ENCODE data around the gene METTL4. TPM values are rescaled to one million over a fixed set of nuclear protein-coding genes. Genes with fewer than 3 reads are reported as not detected.

Gene METTL4
- total RNA-seq, 1 experiment from 2014 or later: 12.1 TPM

GRCh38 chr18:2518473-2518872 lies 52.8 kb downstream of the METTL4 start:
- DNase-seq: no peak

GRCh38 chr18:2515908-2516625 lies 55.2 kb downstream of the METTL4 start:
- no peak for DNase-seq
- Histone ChIP-seq H3K4me3 (ENCODE audit: insufficient read depth, low read depth, low read length) (no peak overlapping the region), H3K36me3 (replicated peaks; ENCODE audit: control insufficient read depth, insufficient read depth, low read length) (no peaks in the 10 kb centered on the region), H3K27me3 (ENCODE audit: control insufficient read depth, insufficient read depth, low read length) (no peaks in the 10 kb centered on the region)

More at GRCh38 chr18:2518473-2518872, 52.8 kb downstream of the METTL4 start:
- H3K36me3 ChIP-seq (replicated peaks; ENCODE audit: control insufficient read depth, insufficient read depth, low read length): no peaks in the 10 kb centered on the region
- H3K4me3 ChIP-seq (ENCODE audit: insufficient read depth, low read depth, low read length): no peak overlapping the region
- no peaks in the 10 kb centered on the region for H3K27me3 ChIP-seq (ENCODE audit: control insufficient read depth, insufficient read depth, low read length)

- H3K4me3 ChIP-seq (ENCODE audit: insufficient read depth, low read depth, low read length): no peak overlapping the region
- H3K27me3 ChIP-seq (ENCODE audit: control insufficient read depth, insufficient read depth, low read length): no peaks in the 10 kb centered on the region
- no peaks in the 10 kb centered on the region for H3K36me3 ChIP-seq (replicated peaks; ENCODE audit: control insufficient read depth, insufficient read depth, low read length)
- no peak for DNase-seq
Observed at GRCh38 chr18:2515171-2515787, 56.0 kb downstream of the METTL4 start.

- no peak overlapping the region for H3K4me3 ChIP-seq (ENCODE audit: insufficient read depth, low read depth, low read length)
- no peaks in the 10 kb centered on the region for H3K27me3 ChIP-seq (ENCODE audit: control insufficient read depth, insufficient read depth, low read length)
- no peaks in the 10 kb centered on the region for H3K36me3 ChIP-seq (replicated peaks; ENCODE audit: control insufficient read depth, insufficient read depth, low read length)
- no peak for DNase-seq
Observed at GRCh38 chr18:2513616-2514015, 57.7 kb downstream of the METTL4 start.

GRCh38 chr18:2512059-2512458 lies 59.2 kb downstream of the METTL4 start:
- H3K4me3 ChIP-seq (ENCODE audit: insufficient read depth, low read depth, low read length): no peak overlapping the region
- no peaks in the 10 kb centered on the region for H3K36me3 ChIP-seq (replicated peaks; ENCODE audit: control insufficient read depth, insufficient read depth, low read length)
- DNase-seq: no peak
- no peaks in the 10 kb centered on the region for H3K27me3 ChIP-seq (ENCODE audit: control insufficient read depth, insufficient read depth, low read length)

- Histone ChIP-seq H3K4me3 (ENCODE audit: insufficient read depth, low read depth, low read length) (no peak overlapping the region), H3K27me3 (ENCODE audit: control insufficient read depth, insufficient read depth, low read length) (no peaks in the 10 kb centered on the region), H3K36me3 (replicated peaks; ENCODE audit: control insufficient read depth, insufficient read depth, low read length) (no peaks in the 10 kb centered on the region)
- DNase-seq: no peak
Observed at GRCh38 chr18:2511451-2511850, 59.9 kb downstream of the METTL4 start.

- no peak for DNase-seq
- Histone ChIP-seq H3K4me3 (ENCODE audit: insufficient read depth, low read depth, low read length) (no peak overlapping the region), H3K27me3 (ENCODE audit: control insufficient read depth, insufficient read depth, low read length) (no peaks in the 10 kb centered on the region), H3K36me3 (replicated peaks; ENCODE audit: control insufficient read depth, insufficient read depth, low read length) (no peaks in the 10 kb centered on the region)
Observed at GRCh38 chr18:2510416-2510815, 60.9 kb downstream of the METTL4 start.

- DNase-seq: no peak
Observed at GRCh38 chr18:2508678-2509077, 62.6 kb downstream of the METTL4 start.

GRCh38 chr18:2508155-2508554 lies 63.1 kb downstream of the METTL4 start:
- DNase-seq: no peak

More at GRCh38 chr18:2508678-2509077, 62.6 kb downstream of the METTL4 start:
- Histone ChIP-seq H3K4me3 (ENCODE audit: insufficient read depth, low read depth, low read length) (no peak overlapping the region), H3K27me3 (ENCODE audit: control insufficient read depth, insufficient read depth, low read length) (no peaks in the 10 kb centered on the region), H3K36me3 (replicated peaks; ENCODE audit: control insufficient read depth, insufficient read depth, low read length) (no peaks in the 10 kb centered on the region)

GRCh38 chr18:2504642-2505041 lies 66.7 kb downstream of the METTL4 start:
- no peak for DNase-seq
- Histone ChIP-seq H3K27me3 (ENCODE audit: control insufficient read depth, insufficient read depth, low read length) (no peaks in the 10 kb centered on the region), H3K4me3 (ENCODE audit: insufficient read depth, low read depth, low read length) (no peak overlapping the region)

More at GRCh38 chr18:2508155-2508554, 63.1 kb downstream of the METTL4 start:
- Histone ChIP-seq H3K36me3 (replicated peaks; ENCODE audit: control insufficient read depth, insufficient read depth, low read length) (no peaks in the 10 kb centered on the region), H3K4me3 (ENCODE audit: insufficient read depth, low read depth, low read length) (no peak overlapping the region), H3K27me3 (ENCODE audit: control insufficient read depth, insufficient read depth, low read length) (no peaks in the 10 kb centered on the region)

GRCh38 chr18:2502880-2503279 lies 68.4 kb downstream of the METTL4 start:
- no peak for DNase-seq
- Histone ChIP-seq H3K4me3 (ENCODE audit: insufficient read depth, low read depth, low read length) (no peak overlapping the region), H3K36me3 (replicated peaks; ENCODE audit: control insufficient read depth, insufficient read depth, low read length) (no peaks in the 10 kb centered on the region), H3K27me3 (ENCODE audit: control insufficient read depth, insufficient read depth, low read length) (no peaks in the 10 kb centered on the region)

More at GRCh38 chr18:2504642-2505041, 66.7 kb downstream of the METTL4 start:
- no peaks in the 10 kb centered on the region for H3K36me3 ChIP-seq (replicated peaks; ENCODE audit: control insufficient read depth, insufficient read depth, low read length)

GRCh38 chr18:2502394-2502793 lies 68.9 kb downstream of the METTL4 start:
- H3K36me3 ChIP-seq (replicated peaks; ENCODE audit: control insufficient read depth, insufficient read depth, low read length): no peaks in the 10 kb centered on the region
- no peaks in the 10 kb centered on the region for H3K27me3 ChIP-seq (ENCODE audit: control insufficient read depth, insufficient read depth, low read length)
- no peak for DNase-seq
- H3K4me3 ChIP-seq (ENCODE audit: insufficient read depth, low read depth, low read length): no peak overlapping the region

GRCh38 chr18:2497797-2498196 lies 73.5 kb downstream of the METTL4 start:
- no peak overlapping the region for H3K4me3 ChIP-seq (ENCODE audit: insufficient read depth, low read depth, low read length)
- no peaks in the 10 kb centered on the region for H3K36me3 ChIP-seq (replicated peaks; ENCODE audit: control insufficient read depth, insufficient read depth, low read length)
- DNase-seq: no peak
- H3K27me3 ChIP-seq (ENCODE audit: control insufficient read depth, insufficient read depth, low read length): no peaks in the 10 kb centered on the region

- Histone ChIP-seq H3K27me3 (ENCODE audit: control insufficient read depth, insufficient read depth, low read length) (no peaks in the 10 kb centered on the region), H3K36me3 (replicated peaks; ENCODE audit: control insufficient read depth, insufficient read depth, low read length) (no peaks in the 10 kb centered on the region), H3K4me3 (ENCODE audit: insufficient read depth, low read depth, low read length) (no peak overlapping the region)
- DNase-seq: no peak
Observed at GRCh38 chr18:2495381-2495780, 75.9 kb downstream of the METTL4 start.

GRCh38 chr18:2494921-2495320 lies 76.4 kb downstream of the METTL4 start:
- Histone ChIP-seq H3K36me3 (replicated peaks; ENCODE audit: control insufficient read depth, insufficient read depth, low read length) (no peaks in the 10 kb centered on the region), H3K4me3 (ENCODE audit: insufficient read depth, low read depth, low read length) (no peak overlapping the region), H3K27me3 (ENCODE audit: control insufficient read depth, insufficient read depth, low read length) (no peaks in the 10 kb centered on the region)
- DNase-seq: no peak

Data from H7 (cell line).